Calu3 (cell line): Measurements from ENCODE around the gene AEBP2. TPM values are rescaled to one million over a fixed set of nuclear protein-coding genes. Genes with fewer than 3 reads are reported as not detected.

Experiments
- BruUV-seq: library from RNA; stranded (reverse); fragments of 400-500 nt; replicated peaks from 2 replicates; lab custom pipeline; 2021; lab: Mats Ljungman, UMichigan
- CTCF ChIA-PET: fragments of 300-600 bp; sonication (Branson Sonifier 250); formaldehyde crosslinking; loops from one replicate; lab custom pipeline; 2022; ENCODE audit warnings: antibody characterized with exemption; lab: Charles Lee
- DNase-seq: peaks from one replicate; pipeline ENCODE4 v3.0.0; 2022
- H3K27ac Mint-ChIP-seq: one replicate; pipeline ENCODE4 v1.8.0; 2022; ENCODE audit warnings: mixed read lengths; ENCODE audit not compliant: unreplicated experiment
- H3K27me3 Mint-ChIP-seq: one replicate; pipeline ENCODE4 v1.8.0; 2022; ENCODE audit warnings: mixed read lengths; ENCODE audit not compliant: unreplicated experiment
- H3K36me3 Mint-ChIP-seq: one replicate; pipeline ENCODE4 v1.8.0; 2022; ENCODE audit warnings: mild to moderate bottlenecking, moderate library complexity, mixed read lengths; ENCODE audit not compliant: insufficient read depth, unreplicated experiment
- H3K4me1 Mint-ChIP-seq: one replicate; pipeline ENCODE4 v1.8.0; 2022; ENCODE audit warnings: mild to moderate bottlenecking, low read depth, mixed read lengths; ENCODE audit not compliant: unreplicated experiment
- H3K4me3 Mint-ChIP-seq: one replicate; pipeline ENCODE4 v1.8.0; 2022; ENCODE audit warnings: mild to moderate bottlenecking, low read depth, moderate library complexity, mixed read lengths; ENCODE audit not compliant: unreplicated experiment
- H3K9me3 Mint-ChIP-seq: one replicate; pipeline ENCODE4 v1.8.0; 2022; ENCODE audit warnings: low read depth, mixed read lengths; ENCODE audit not compliant: unreplicated experiment
- CTCF ChIP-seq: fragments of 200-600 bp; IDR thresholded peaks from one replicate; pipeline ENCODE4 v1.8.0; 2022; ENCODE audit warnings: antibody characterized with exemption; ENCODE audit not compliant: unreplicated experiment
- intact Hi-C: fragments of 100-400 bp; cut with micrococcal nuclease; formaldehyde crosslinking; loops from one replicate; pipeline ENCODE4 v1.10.0; 2022; ENCODE audit not compliant: unreplicated experiment
- total RNA-seq: library from RNA; stranded (reverse); gene quantifications from 2 replicates; pipeline ENCODE4 v1.2.3, GENCODE V29; 2022

AEBP2 gene
- total RNA-seq, 1 experiment from 2014 or later = 53.6 TPM

- TF ChIP-seq CTCF = no peak
- Mint-ChIP-seq H3K4me3 (no peak overlapping the region), H3K27ac (no peak overlapping the region), H3K36me3 (peaks cover 34% of the 10 kb centered on the region), H3K4me1 (no peaks in the 10 kb centered on the region), H3K27me3 (no peaks in the 10 kb centered on the region), H3K9me3 (no peaks in the 10 kb centered on the region)
- CTCF ChIA-PET = no interaction called here
- intact Hi-C loops = no loop called here
- BruUV-seq = no TSS peak
- no peak for DNase-seq
Observed at GRCh38 chr12:19437996-19438395, 1.3 kb upstream of the AEBP2 start.

DNA sequence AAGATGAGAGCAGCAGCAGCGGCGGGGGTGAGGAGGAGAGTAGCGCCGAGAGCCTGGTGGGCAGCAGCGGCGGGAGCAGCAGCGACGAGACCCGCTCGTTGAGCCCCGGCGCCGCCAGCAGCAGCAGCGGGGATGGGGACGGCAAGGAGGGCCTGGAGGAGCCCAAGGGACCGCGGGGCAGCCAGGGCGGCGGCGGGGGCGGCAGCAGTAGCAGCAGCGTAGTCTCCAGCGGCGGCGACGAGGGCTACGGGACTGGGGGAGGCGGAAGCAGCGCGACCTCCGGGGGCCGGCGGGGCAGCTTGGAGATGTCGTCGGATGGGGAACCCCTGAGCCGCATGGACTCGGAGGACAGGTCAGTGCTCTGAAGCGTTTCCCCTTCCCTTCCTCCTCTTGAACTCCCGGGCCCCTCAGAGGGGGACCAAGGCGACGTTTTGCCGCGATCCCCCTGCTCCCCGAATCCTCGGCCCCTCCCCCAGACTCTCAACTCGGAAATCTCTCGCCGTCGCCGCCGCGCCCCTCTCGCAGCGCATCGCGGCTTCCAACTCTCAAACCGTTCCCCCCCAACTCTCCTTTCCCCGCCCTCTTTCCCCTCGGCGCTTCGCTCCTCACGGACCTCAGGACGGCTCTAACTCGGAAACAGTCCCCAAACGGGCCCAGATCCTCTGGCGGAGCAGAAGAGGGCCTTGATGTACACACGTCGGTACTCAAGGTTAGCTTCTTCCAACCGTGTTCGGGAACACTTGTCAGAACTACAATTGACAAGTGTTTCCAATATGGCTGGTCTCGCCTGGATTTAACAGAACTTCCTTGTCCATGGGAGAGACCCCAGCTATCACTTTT, 947 bp downstream of the AEBP2 start:
- DNase-seq = peak; percentile 46
- H3K9me3 Mint-ChIP-seq = no peaks in the 10 kb centered on the region
- peaks cover 39% of the 10 kb centered on the region for H3K36me3 Mint-ChIP-seq
- BruUV-seq = TSS peak; percentile 69
- H3K4me3 Mint-ChIP-seq = peak overlapping the region; percentile 99
- intact Hi-C loops = no loop called here
- no peaks in the 10 kb centered on the region for H3K27me3 Mint-ChIP-seq
- H3K27ac Mint-ChIP-seq = peak overlapping the region; percentile 96
- peaks cover 9% of the 10 kb centered on the region for H3K4me1 Mint-ChIP-seq
- CTCF ChIA-PET = no interaction called here
- no peak for TF ChIP-seq CTCF

DNA sequence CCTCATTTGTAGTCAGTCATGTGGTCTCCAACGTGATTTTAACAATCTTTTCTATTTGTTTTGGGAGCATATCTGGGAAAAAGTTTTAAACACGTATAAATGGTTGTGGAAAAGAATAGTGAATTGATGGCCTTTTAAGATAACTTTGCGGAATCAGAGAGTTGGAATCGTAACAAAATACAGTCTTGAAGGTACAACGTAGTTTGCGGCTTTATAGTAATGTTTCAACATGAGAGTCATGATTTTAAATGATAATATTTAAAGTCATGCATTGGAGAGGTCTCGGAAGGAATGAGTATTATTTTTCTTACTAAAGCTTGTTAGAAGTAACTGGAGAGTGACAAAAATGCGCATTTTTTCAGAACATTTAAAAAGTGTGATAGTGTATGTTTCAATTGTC, 1.6 kb downstream of the AEBP2 start:
- DNase-seq = no peak
- CTCF ChIA-PET = no interaction called here
- Mint-ChIP-seq H3K36me3 (peaks cover 39% of the 10 kb centered on the region), H3K4me1 (peaks cover 9% of the 10 kb centered on the region), H3K9me3 (no peaks in the 10 kb centered on the region), H3K27me3 (no peaks in the 10 kb centered on the region), H3K27ac (peak overlapping the region; percentile 96), H3K4me3 (peak overlapping the region; percentile 99)
- TF ChIP-seq CTCF = no peak
- intact Hi-C loops = no loop called here
- BruUV-seq = TSS peak; percentile 48

GRCh38 chr12:19443585-19443984, 4.3 kb downstream of the AEBP2 start:
- intact Hi-C loops = no loop called here

More at GRCh38 chr12:19443585-19443984, 4.3 kb downstream of the AEBP2 start:
- Mint-ChIP-seq H3K27ac (no peak overlapping the region), H3K36me3 (peaks cover 46% of the 10 kb centered on the region), H3K4me1 (peaks cover 24% of the 10 kb centered on the region), H3K9me3 (no peaks in the 10 kb centered on the region), H3K4me3 (no peak overlapping the region), H3K27me3 (no peaks in the 10 kb centered on the region)
- no TSS peak for BruUV-seq
- TF ChIP-seq CTCF = no peak
- no peak for DNase-seq
- CTCF ChIA-PET = no interaction called here
